Endothelial cell of umbilical vein (primary cell): ENCODE data around the gene AGRN. TPM values are rescaled to one million over a fixed set of nuclear protein-coding genes. Genes with fewer than 3 reads are reported as not detected.

ENCODE experiments used
- BruUV-seq: library from RNA; stranded (reverse); fragments of 400-500 nt; replicated peaks from 2 replicates; lab custom pipeline; 2021; lab: Mats Ljungman, UMichigan
- CTCF ChIA-PET: fragments of 300-600, 350-600 bp; sonication (Branson Sonifier 250); formaldehyde crosslinking; loops from one replicate; lab custom pipeline; 2021; ENCODE audit warnings: antibody characterized with exemption, inconsistent platforms; lab: Charles Lee
- POLR2A ChIA-PET: fragments of 300-600, 350-600 bp; sonication (Branson Sonifier 250); formaldehyde crosslinking; loops from one replicate; lab custom pipeline; 2021; ENCODE audit warnings: antibody characterized with exemption, inconsistent platforms; lab: Charles Lee
- DNase-seq: peaks from one replicate; pipeline ENCODE4 v3.0.0-alpha.2; 2011; ENCODE audit warnings: low read depth, low spot score
- FAIRE-seq: peaks from 2 replicates; lab custom pipeline; 2011; peaks lifted over from hg19 to GRCh38; lab: Jason Lieb, UNC
- H2AFZ ChIP-seq: 2 replicates; pipeline ENCODE4 v1.6.0; 2012; ENCODE audit warnings: low read depth, low read length, control low read depth, inconsistent platforms
- H3K27ac ChIP-seq: 2 replicates; pipeline ENCODE4 v1.5.1; 2011; ENCODE audit warnings: low read depth, mild to moderate bottlenecking, control low read depth, low read length, moderate library complexity; ENCODE audit not compliant: insufficient read depth
- H3K27me3 ChIP-seq, 2 experiments: 2 replicates each; pipeline versions ENCODE4 v1.6.0 to v1.6.1; 2011; ENCODE audit warnings: low read length in 2 of 2, mixed read lengths in 1 of 2; ENCODE audit not compliant: control insufficient read depth in 2 of 2, insufficient read depth in 2 of 2
- H3K36me3 ChIP-seq, 2 experiments: 2 replicates in 1 of 2; 3 replicates in 1 of 2; pipeline ENCODE4 v1.5.1; 2011; ENCODE audit warnings: low read length in 2 of 2, mild to moderate bottlenecking in 1 of 2, moderate library complexity in 1 of 2; ENCODE audit not compliant: control insufficient read depth in 2 of 2, insufficient read depth in 2 of 2; ENCODE audit errors: extremely low read depth in 1 of 2
- H3K4me1 ChIP-seq: 3 replicates; pipeline ENCODE4 v1.5.1; 2011; ENCODE audit warnings: mild to moderate bottlenecking, low read length; ENCODE audit not compliant: control insufficient read depth, insufficient read depth; ENCODE audit errors: extremely low read depth
- H3K4me2 ChIP-seq: 2 replicates; pipeline ENCODE4 v1.6.1; 2011; ENCODE audit warnings: low read length, control low read depth, mixed read lengths; ENCODE audit not compliant: insufficient read depth
- H3K4me3 ChIP-seq, 3 experiments: fragments of 200-600 bp in 1 of 3; sonication (generic), shearing (Covaris generic) in 1 of 3; replicated peaks in 1 of 3; 2 replicates each; pipeline ENCODE4 v1.5.1; 2011 to 2016; ENCODE audit warnings: control low read depth in 3 of 3, low read length in 3 of 3, mild to moderate bottlenecking in 2 of 3, inconsistent platforms in 1 of 3, low read depth in 1 of 3, moderate library complexity in 1 of 3; ENCODE audit not compliant: insufficient read depth in 1 of 3
- H3K79me2 ChIP-seq: 2 replicates; pipeline ENCODE4 v1.6.0; 2012; ENCODE audit warnings: low read length, inconsistent platforms; ENCODE audit not compliant: control insufficient read depth, insufficient read depth
- H3K9ac ChIP-seq: replicated peaks from 2 replicates; pipeline ENCODE3; 2011; ENCODE audit warnings: low read length, control low read depth; ENCODE audit not compliant: insufficient read depth; ENCODE audit errors: extremely low read depth
- H3K9me1 ChIP-seq: replicated peaks from 3 replicates; pipeline ENCODE4 v1.6.0; 2011; ENCODE audit warnings: mild to moderate bottlenecking, low read length; ENCODE audit not compliant: control insufficient read depth, insufficient read depth; ENCODE audit errors: extremely low read depth
- H3K9me3 ChIP-seq: replicated peaks from 2 replicates; pipeline ENCODE4 v1.5.1; 2012; ENCODE audit warnings: low read length, inconsistent platforms; ENCODE audit not compliant: control insufficient read depth, insufficient read depth
- H4K20me1 ChIP-seq: replicated peaks from 2 replicates; pipeline ENCODE3; 2011; ENCODE audit warnings: mild to moderate bottlenecking, low read length; ENCODE audit not compliant: control insufficient read depth, insufficient read depth; ENCODE audit errors: extremely low read depth
- CTCF ChIP-seq, 2 donors: IDR thresholded peaks; 1 replicate in 1 of 2; 2 replicates in 1 of 2; pipeline ENCODE4 v1.5.1; 2011; ENCODE audit warnings: low read length in 2 of 2, mild to moderate bottlenecking in 2 of 2, moderate library complexity in 2 of 2, control low read depth in 1 of 2, inconsistent platforms in 1 of 2, low read depth in 1 of 2; ENCODE audit not compliant: insufficient read depth in 1 of 2; ENCODE audit errors: extremely low read depth in 1 of 2
- EZH2 ChIP-seq: IDR thresholded peaks from 2 replicates; pipeline ENCODE4 v1.6.1; 2012; ENCODE audit warnings: borderline replicate concordance, low read depth, mild to moderate bottlenecking, moderate library complexity, low read length, inconsistent platforms; ENCODE audit not compliant: severe bottlenecking
- FOS ChIP-seq: IDR thresholded peaks from 2 replicates; pipeline ENCODE4 v1.6.1; 2011; ENCODE audit warnings: mild to moderate bottlenecking, low read length, moderate library complexity, borderline replicate concordance; ENCODE audit not compliant: insufficient read depth
- GATA2 ChIP-seq: IDR thresholded peaks from 2 replicates; pipeline ENCODE4 v1.7.0; 2011; ENCODE audit warnings: low read depth, mild to moderate bottlenecking, moderate library complexity, mixed read lengths, low read length; ENCODE audit not compliant: insufficient read length, insufficient read depth
- JUN ChIP-seq: IDR thresholded peaks from 2 replicates; pipeline ENCODE4 v1.6.1; 2011; ENCODE audit warnings: borderline replicate concordance, low read depth; ENCODE audit not compliant: insufficient read length, insufficient read depth
- MYC ChIP-seq: IDR thresholded peaks from one replicate; pipeline ENCODE4 v1.6.1; 2011; ENCODE audit warnings: mild to moderate bottlenecking, low read depth, low read length
- POLR2A ChIP-seq: IDR thresholded peaks from 2 replicates; pipeline ENCODE4 v1.6.1; 2012; ENCODE audit warnings: low read depth, mild to moderate bottlenecking, control low read depth, low read length
- POLR2AphosphoS5 ChIP-seq: IDR thresholded peaks from 2 replicates; pipeline ENCODE4 v1.6.1; 2012; ENCODE audit warnings: low read depth, mild to moderate bottlenecking, control low read depth, low read length, moderate library complexity; ENCODE audit not compliant: insufficient read depth
- dilution Hi-C: fragments of 300-500 bp; cut with MboI; formaldehyde crosslinking; loops from one replicate; pipeline ENCODE4 v1.15.0; 2019; ENCODE audit warnings: low sequenced_read_pairs; ENCODE audit not compliant: extremely low pct_ligation_motif_present
- intact Hi-C: fragments of 100-400 bp; cut with micrococcal nuclease; formaldehyde crosslinking; loops from one replicate; pipeline ENCODE4 v1.10.0; 2022
- polyA plus RNA-seq, 4 experiments: library from polyadenylated mRNA; depleted of rRNA in 3 of 4; stranded (reverse) in 3 of 4; unstranded in 1 of 4; fragments of >200 nt; gene quantifications; 2 replicates each; pipeline versions ENCODE4 v1.2.1 to v1.2.3, GENCODE V29; 2011 to 2012; ENCODE audit warnings: missing spikeins in 1 of 4
- total RNA-seq: library from RNA; stranded (reverse); gene quantifications from 2 replicates; pipeline ENCODE4 v1.2.3, GENCODE V29; 2021
- TF ChIP-seq, protein P1 (sequence below): IDR thresholded peaks from 2 replicates; pipeline ENCODE4 v1.6.1; 2011; ENCODE audit not compliant: insufficient read depth, insufficient read length

AGRN gene
- total and polyA plus RNA-seq, 2 donors (not counting 3 experiments of a cell fraction or from before 2014, with no cell fraction given): 66.6 to 67.8 TPM

DNA sequence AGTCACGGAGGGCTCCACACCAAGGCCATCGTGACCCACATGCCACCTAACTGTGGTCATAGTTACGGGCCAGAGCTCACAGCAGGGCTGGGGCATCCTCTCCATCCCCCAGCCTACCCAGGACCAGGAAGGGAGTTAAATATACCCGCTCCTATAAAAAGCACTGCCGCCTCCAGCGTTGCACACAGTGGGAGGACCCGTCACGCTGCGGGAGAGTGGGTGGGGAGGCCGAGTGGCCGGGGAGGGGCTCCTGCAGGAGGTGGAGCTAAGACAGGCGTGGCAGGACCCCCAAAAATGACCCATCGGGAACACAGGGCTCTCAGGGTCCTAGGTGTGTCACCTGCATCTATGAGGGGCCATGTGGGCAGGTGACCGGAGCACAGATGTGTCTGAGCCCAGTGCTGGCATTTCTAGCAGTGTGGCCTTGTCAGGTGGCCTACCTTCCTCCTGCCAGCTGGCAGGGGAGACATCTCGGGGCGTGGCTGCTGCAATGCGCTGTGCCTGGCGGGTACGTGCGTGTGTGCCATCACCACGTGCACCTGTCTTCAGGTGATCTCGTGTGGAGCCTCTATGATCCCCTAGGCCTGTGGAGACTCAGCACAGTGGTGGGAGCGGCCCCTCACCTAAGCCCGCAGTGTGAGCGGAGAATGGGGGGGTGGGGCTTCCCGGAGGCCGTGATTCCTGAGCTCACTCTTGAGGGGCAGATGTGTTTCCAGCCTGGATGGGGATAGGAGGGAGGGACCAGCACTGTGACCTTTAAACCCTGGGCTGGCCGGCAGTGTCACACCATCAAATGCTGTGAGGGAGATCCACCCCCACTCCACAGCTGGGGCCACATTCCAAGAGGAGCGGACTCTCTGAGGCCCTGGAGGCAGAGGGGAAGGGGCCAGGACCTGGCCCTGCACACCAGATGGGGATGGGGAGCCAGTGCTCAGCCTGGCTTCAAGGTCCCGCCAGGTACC lies 17.7 kb downstream of the AGRN start:
- Histone ChIP-seq H3K27ac (no peak overlapping the region), H3K9me1 (no peaks in the 10 kb centered on the region), H3K9me3 (no peaks in the 10 kb centered on the region), H3K4me1 (peaks cover 7% of the 10 kb centered on the region), H3K27me3 (no peaks in the 10 kb centered on the region), H3K79me2 (no peaks in the 10 kb centered on the region), H3K4me3 (no peak overlapping the region), H2AFZ (no peak overlapping the region), H4K20me1 (no peaks in the 10 kb centered on the region), H3K9ac (no peak overlapping the region), H3K4me2 (no peak overlapping the region), H3K36me3 (peaks cover 0 to 10% of the 10 kb centered on the region in 2 experiments)
- POLR2A ChIA-PET: no interaction called here
- no TSS peak for BruUV-seq
- dilution Hi-C loops (no loop called here), intact Hi-C loops (no loop called here)
- DNase-seq: no peak
- no peak for FAIRE-seq
- CTCF ChIA-PET: interaction anchor here (0.8 to 1.7 kb wide), 2 partner anchors 26 to 53 kb away, joined by 3 to 4 read pairs; no protein-coding TSS in a partner anchor
- TF ChIP-seq FOS: no peak
- TF ChIP-seq JUN: no peak
- TF ChIP-seq POLR2AphosphoS5: no peak
- TF ChIP-seq GATA2: no peak
- TF ChIP-seq, protein P1, sequence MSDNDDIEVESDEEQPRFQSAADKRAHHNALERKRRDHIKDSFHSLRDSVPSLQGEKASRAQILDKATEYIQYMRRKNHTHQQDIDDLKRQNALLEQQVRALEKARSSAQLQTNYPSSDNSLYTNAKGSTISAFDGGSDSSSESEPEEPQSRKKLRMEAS: no peak
- no peak for TF ChIP-seq CTCF (IDR thresholded peaks at IDR 0.05; ENCODE audit: extremely low read depth in 1 of 2, insufficient read depth in 1 of 2, low read depth in 1 of 2, low read length in 2 of 2)
- no peak for TF ChIP-seq MYC
- no peak for TF ChIP-seq EZH2
- no peak for TF ChIP-seq POLR2A
